PFSK-1 (cell line): ENCODE measurements around the gene OR13C2.
"Not testable (repeated sequence)": the region's sequence is repeated elsewhere in the genome, so short reads cannot be mapped to it uniquely, and the experiment has no call there.

Experiments
- FOXP2 ChIP-seq: optimal IDR thresholded peaks from 2 replicates; pipeline ENCODE3; 2011; ENCODE audit warnings: borderline replicate concordance, control low read depth, inconsistent platforms; ENCODE audit not compliant: insufficient read depth; ENCODE audit errors: extremely low read length, extremely low read depth
- POLR2AphosphoS5 ChIP-seq: IDR thresholded peaks from 2 replicates; pipeline ENCODE4 v1.6.1; 2012; ENCODE audit warnings: low read depth, mild to moderate bottlenecking, control low read depth, low read length, moderate library complexity
- REST ChIP-seq, 2 experiments: IDR thresholded peaks; 2 replicates each; pipeline versions ENCODE4 v1.6.1 to v1.8.0; 2011 to 2012; ENCODE audit warnings: low read depth in 2 of 2, low read length in 2 of 2, control low read depth in 1 of 2, inconsistent platforms in 1 of 2, mild to moderate bottlenecking in 1 of 2, moderate library complexity in 1 of 2; ENCODE audit not compliant: insufficient read depth in 1 of 2
- SIN3A ChIP-seq: IDR thresholded peaks from 2 replicates; pipeline ENCODE4 v1.6.1; 2012; ENCODE audit warnings: mild to moderate bottlenecking, low read length, moderate library complexity, borderline replicate concordance; ENCODE audit not compliant: insufficient read depth
- TAF1 ChIP-seq: IDR thresholded peaks from 2 replicates; pipeline ENCODE4 v1.6.1; 2012; ENCODE audit warnings: low read length, control low read depth, borderline replicate concordance; ENCODE audit not compliant: insufficient read depth

The OR13C2 gene

GRCh38 chr9:104599313-104599712, 6.1 kb downstream of the OR13C2 start, which contains the start of gene OR13C5:
OR13C5 (minus strand) TSS chr9:104599413; CDS start chr9:104599413, 0 bp downstream.
- not testable (repeated sequence) for TF ChIP-seq FOXP2; REST (IDR thresholded peaks at IDR 0.05; ENCODE audit: insufficient read depth in 1 of 2, low read depth in 2 of 2, low read length in 2 of 2); POLR2AphosphoS5

GRCh38 chr9:104589626-104590025, 15.8 kb downstream of the OR13C2 start:
- TF ChIP-seq FOXP2 (no peak), REST (IDR thresholded peaks at IDR 0.05; ENCODE audit: insufficient read depth in 1 of 2, low read depth in 2 of 2, low read length in 2 of 2) (no peak), POLR2AphosphoS5 (no peak), SIN3A (no peak), TAF1 (no peak)

- TF ChIP-seq REST (IDR thresholded peaks at IDR 0.05; ENCODE audit: insufficient read depth in 1 of 2, low read depth in 2 of 2, low read length in 2 of 2) (no peak), SIN3A (no peak), POLR2AphosphoS5 (no peak), TAF1 (no peak), FOXP2 (no peak)
Measured at GRCh38 chr9:104586496-104587180, 18.8 kb downstream of the OR13C2 start.

- TF ChIP-seq FOXP2 (no peak), REST (IDR thresholded peaks at IDR 0.05; ENCODE audit: insufficient read depth in 1 of 2, low read depth in 2 of 2, low read length in 2 of 2) (no peak), SIN3A (no peak), POLR2AphosphoS5 (no peak), TAF1 (no peak)
Measured at GRCh38 chr9:104580562-104580961, 24.9 kb downstream of the OR13C2 start.

GRCh38 chr9:104577263-104577662, 28.2 kb downstream of the OR13C2 start:
- no peak for TF ChIP-seq FOXP2
- no peak for TF ChIP-seq TAF1
- no peak for TF ChIP-seq REST (IDR thresholded peaks at IDR 0.05; ENCODE audit: insufficient read depth in 1 of 2, low read depth in 2 of 2, low read length in 2 of 2)
- no peak for TF ChIP-seq POLR2AphosphoS5
- TF ChIP-seq SIN3A, result no peak
